ENCODE data around the gene DIDO1.

DIDO1 gene

DNA sequence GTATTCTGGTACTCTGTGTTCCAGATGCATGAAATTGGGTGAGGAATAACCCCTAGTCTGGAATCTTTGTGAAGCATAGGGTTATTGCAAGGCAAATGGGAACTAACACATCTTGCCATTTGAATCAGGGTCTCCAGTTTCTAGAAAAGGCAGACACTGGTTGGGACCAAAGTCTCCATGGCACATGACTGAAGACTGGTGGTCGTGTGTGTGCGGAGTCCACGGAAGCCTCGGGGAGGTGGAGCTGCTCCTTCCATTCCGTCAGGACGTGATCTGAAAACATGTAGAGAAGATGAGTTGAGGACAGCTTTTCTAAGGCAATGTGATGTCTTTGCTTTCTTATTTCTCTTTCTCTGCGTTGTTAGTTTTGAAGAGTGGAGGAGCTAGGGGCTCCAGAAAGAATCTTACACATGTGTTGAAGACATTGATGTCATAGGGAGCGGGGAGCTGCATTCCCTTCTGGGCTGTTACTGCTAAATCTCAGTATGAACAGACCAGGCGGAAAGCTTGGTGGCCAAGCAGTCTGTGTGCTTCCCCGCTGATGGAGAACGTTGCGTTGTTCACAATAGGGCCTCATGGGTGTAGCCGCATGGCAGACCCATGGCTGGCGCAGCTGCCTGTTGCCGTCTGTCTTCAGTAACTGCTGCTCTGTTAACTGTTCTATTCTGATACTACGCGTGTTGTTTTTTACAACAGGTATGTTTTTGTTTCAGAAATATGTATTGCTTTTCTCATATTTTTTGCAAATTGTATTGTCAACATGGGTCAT lies 21.4 kb upstream of the DIDO1 start:
- no peak for TF ChIP-seq CTCF (IDR thresholded peaks at IDR 0.05; ENCODE audit: low read depth, low read length)
- no peak overlapping the region for H3K4me3 ChIP-seq (ENCODE audit: low read depth, low read length)

DNA sequence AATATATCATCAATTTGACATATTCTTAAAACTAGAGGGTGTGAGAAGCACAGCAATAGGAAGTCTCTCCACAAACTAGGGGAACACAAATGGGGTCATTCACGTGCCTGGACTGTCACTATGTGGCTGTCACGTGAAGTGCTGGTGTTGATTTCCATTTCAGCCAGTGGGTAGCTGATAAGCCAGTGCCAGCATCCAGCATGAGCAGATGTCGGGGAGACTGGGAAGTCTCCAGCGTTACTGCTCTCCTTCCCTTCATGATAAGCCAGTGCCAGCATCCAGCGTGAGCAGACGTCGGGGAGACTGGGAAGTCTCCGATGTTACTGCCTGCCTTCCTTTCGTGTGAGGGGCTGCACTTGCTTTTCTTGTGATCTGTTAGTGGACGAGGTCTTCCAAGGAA lies 20.6 kb upstream of the DIDO1 start:
- TF ChIP-seq CTCF (IDR thresholded peaks at IDR 0.05; ENCODE audit: low read depth, low read length) = no peak
- no peak overlapping the region for H3K4me3 ChIP-seq (ENCODE audit: low read depth, low read length)

DNA sequence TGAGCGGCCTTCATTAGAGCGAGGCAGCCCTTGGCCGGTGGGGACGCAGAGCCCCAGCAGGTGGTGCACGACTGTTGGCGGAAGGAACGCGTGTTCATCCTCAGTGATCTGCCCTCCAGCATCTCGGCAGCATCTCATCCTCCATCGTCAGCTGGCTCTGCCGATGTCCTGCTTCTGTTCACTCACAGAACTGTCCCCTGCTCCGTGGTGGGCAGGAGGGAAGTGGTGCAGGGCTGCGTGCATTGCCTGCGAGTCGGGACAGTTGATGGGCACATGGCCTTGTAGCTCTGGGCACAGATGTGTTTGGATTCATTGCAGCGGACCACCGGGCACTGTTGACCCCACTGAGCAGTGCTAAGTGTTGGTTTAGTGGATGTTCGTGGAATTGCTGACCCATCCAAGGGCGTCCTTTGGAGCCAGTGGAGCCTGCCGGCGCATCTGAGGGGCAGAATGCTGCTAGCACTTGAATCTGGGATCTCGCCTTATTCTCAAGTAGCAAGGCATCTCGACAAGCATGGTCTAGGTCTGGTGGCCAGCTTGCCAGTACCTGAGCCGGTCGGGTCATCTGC lies 19.6 kb upstream of the DIDO1 start:
- TF ChIP-seq CTCF (IDR thresholded peaks at IDR 0.05; ENCODE audit: low read depth, low read length) = no peak
- no peak overlapping the region for H3K4me3 ChIP-seq (ENCODE audit: low read depth, low read length)

GRCh38 chr20:62944746-62945145 lies 18.4 kb upstream of the DIDO1 start:
- H3K4me3 ChIP-seq (ENCODE audit: low read depth, low read length) = no peak overlapping the region
- TF ChIP-seq CTCF (IDR thresholded peaks at IDR 0.05; ENCODE audit: low read depth, low read length) = no peak

DNA sequence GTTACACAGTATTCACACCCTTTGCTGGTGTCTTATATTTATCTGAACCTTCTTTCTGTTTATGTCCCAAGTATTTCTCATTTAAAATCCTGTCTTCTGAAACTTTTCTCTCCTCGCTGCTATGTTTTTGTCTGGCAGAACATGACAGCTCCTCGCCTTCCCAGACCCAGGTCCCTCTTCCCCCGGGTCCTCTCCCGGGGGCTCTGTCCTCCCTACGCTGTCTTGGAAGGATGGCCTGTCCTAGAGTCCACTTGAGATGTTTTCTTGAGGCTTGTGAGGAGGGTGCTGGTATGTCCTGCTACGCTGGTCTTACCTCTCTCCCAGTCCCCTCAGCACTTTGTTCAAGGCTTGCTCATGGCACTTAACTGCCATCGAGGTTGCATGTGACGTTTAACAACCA lies 17.9 kb upstream of the DIDO1 start:
- H3K4me3 ChIP-seq (ENCODE audit: low read depth, low read length) = no peak overlapping the region
- no peak for TF ChIP-seq CTCF (IDR thresholded peaks at IDR 0.05; ENCODE audit: low read depth, low read length)

- TF ChIP-seq CTCF (IDR thresholded peaks at IDR 0.05; ENCODE audit: low read depth, low read length) = no peak
Observed at GRCh38 chr20:62943396-62943795, 17.1 kb upstream of the DIDO1 start.

DNA sequence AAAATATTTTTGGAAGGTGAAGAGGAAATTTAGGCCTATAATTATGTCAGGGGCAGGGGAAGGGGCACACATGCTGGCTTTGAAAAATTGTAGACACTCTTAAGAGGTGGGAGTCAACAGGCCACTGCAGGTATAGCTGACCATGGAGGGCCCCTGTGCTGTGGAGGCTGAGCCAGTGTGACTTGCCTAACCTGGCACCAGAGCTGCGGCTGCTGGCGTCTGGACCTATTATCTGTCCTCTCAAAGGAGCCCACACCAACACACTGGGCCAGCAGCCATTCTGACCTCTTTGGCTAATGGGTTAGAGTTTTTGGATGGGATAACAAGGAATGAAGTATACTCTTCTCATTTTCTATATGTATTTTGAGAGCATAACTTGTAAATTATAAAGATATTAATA lies 16.2 kb upstream of the DIDO1 start:
- no peak for TF ChIP-seq CTCF (IDR thresholded peaks at IDR 0.05; ENCODE audit: low read depth, low read length)
- no peak overlapping the region for H3K4me3 ChIP-seq (ENCODE audit: low read depth, low read length)

More at GRCh38 chr20:62943396-62943795, 17.1 kb upstream of the DIDO1 start:
- H3K4me3 ChIP-seq (ENCODE audit: low read depth, low read length) = no peak overlapping the region
